Measurements from ENCODE around the gene TPD52L2.

The TPD52L2 gene

GRCh38 chr20:63864978-63865640 lies at the start of gene TPD52L2:
Gene TPD52L2 (plus strand): TSS chr20:63865270. CDS start chr20:63865366, 96 bp downstream.
- peak; percentile 94 for DNase-seq

- no peak for DNase-seq
Measured at GRCh38 chr20:63815615-63816253, 49.3 kb upstream of the TPD52L2 start.

DNA sequence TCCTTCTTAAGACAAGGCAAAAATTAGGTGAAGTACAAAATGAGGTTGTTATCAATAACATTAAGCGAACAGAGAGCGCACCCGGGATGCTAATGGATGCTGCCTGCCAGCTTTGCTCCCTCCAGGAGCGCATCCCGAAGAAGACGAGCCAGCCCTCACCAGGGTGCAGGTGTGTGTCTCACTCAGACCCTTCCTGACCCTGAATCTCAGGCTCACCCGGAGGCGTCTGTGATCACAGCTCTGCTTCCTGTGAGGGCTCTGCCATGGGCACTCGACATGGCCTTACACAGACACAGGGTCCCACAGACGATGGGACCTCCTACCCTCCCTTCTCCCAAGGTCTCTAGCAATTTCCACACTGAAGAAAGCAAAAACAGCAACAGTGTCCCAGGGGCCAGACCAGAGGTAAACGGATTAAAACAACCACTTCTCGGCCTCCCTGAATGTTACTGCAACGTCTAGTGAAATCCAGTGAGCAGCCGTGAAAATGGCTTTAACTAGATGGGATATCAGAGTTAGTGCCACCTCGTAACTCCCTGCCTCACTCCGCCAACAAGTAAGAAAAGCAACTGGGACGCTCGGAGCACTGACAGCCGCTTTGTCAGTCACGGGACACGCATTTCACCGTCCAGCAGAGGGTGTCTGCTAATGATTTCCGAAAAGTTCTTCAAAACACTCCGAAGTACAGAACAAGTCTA lies 45.7 kb upstream of the TPD52L2 start:
- DNase-seq, result no peak

DNA sequence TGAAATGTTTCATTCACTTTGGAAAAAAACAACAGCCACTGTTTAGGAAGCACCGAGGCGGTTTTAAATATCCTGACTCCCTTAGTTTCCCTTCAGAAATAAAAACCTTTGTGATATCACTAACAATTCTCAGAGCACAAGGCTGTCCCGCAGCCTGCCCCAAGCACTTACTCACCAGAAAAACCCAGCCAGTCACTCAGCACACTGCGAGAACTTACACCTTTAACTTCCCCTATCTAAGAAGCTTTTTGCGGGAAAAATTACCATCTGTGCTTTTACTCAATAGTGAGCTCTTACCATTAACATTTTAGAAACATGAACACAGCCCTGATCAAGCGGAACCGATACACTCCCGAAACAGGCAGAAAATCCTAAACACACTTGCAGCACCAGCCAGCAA lies 43.3 kb upstream of the TPD52L2 start:
- DNase-seq, result no peak

DNA sequence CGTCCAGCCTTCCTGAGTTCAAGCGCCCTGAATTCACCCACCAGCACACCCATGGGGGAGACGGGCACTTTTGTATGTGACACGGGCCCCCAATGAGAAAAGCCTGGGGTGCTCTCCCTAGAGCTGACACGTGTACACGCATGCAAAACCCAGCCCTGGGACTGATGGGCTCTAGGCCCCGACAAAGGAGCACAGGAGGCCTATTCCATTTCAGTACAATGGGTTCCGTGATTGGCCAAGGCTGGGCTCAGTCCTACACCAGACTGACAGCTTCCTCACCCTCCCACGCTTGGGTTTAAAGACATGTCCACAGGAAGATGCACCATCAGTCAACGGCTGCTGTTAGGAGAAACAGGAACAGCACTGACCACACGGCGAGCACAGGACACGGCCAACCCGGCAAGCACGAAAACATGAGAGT lies 42.8 kb upstream of the TPD52L2 start:
- DNase-seq, result no peak

GRCh38 chr20:63823691-63824311 lies 41.3 kb upstream of the TPD52L2 start:
- no peak for DNase-seq

- no peak for DNase-seq
Measured at GRCh38 chr20:63825331-63826118, 39.5 kb upstream of the TPD52L2 start.

GRCh38 chr20:63826753-63827152 lies 38.3 kb upstream of the TPD52L2 start:
- no peak for DNase-seq

- DNase-seq, result no peak
Measured at GRCh38 chr20:63828124-63828523, 36.9 kb upstream of the TPD52L2 start.

DNA sequence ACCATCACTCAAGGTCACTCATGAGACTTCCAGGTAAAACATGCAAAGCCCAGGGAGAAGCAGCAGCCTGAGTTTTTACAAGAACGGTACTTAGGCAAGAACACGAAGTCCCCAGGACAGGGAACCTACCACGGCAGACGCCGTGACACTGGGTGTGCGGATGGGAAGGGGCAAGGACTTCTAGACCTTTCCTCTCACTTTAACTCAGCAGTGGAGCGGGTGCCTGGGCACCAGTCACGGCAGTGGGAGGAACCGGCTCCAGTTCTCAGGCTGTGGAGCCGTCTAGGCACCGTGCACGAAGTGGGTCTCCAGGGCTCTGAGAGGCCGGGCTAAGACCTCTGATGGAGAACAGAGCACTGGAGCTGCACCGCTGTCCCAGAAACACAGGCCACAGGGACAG lies 36.5 kb upstream of the TPD52L2 start:
- no peak for DNase-seq

DNA sequence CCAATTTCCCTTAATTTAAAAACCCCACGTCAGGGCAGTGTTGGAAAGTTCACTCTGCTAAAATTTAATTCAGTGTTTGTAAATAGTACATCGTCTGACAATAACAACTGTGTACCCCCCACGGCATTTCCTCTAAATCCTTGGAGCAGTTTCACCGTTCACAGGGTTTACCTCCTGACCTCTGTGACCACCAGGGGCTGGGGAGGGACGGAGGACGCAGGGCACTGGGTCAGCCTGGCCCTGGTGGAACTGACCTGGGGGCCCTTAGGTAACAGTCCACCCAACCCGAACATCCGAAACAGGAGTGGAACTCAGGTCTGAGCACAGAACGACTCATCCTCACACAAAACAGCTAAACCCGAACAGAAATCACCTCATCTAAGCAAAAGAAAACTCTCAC lies 36.1 kb upstream of the TPD52L2 start:
- no peak for DNase-seq

- DNase-seq, result no peak
Measured at GRCh38 chr20:63829603-63829944, 35.5 kb upstream of the TPD52L2 start.

DNA sequence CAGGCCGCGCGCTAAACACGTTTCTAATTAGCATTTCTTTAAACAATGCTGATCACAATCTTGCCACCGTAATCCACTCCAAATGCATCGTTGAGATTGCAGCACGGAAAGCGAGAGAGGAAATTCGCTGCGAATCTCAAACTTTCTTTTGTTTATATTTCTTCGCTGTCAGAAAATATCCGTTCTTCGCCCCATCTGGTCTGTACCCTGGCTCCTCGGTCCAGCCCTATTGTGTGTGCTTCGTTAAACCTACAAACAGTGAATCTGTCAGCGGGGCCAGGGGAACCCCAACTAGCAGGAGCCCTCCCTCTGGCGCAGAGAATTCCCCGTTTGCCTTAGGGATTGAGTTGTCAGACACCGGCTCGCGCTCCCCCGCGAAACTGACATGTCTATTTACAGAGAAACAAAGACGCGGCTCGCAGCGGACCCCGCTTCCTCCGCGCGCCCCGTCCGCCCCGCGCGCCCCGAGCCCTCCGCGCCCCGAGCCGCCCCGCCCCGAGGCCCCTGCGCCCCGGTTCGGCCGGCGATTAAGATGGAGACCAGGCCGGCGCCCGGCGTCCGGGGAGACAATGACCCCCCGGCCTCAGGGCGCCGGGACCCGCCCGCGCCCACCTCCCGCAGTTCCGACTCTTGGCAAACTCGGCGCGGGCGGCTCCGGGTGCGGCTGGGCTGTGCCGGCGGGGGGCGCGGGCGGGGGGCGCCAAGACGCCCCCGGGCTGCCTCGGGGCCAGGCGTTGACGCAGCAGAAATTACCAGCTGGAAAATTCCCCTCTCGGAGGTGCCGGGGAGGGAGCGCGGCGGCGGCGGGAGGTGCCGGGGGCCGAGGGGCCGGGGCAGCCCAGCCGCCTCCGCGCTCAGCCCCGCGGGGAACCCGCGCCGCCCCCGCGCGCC lies 34.9 kb upstream of the TPD52L2 start:
- DNase-seq, result no peak

GRCh38 chr20:63830841-63831588 lies 34.1 kb upstream of the TPD52L2 start, which contains the start of gene ZBTB46:
Gene ZBTB46 (minus strand): TSS chr20:63831264. CDS start chr20:63790757, 40,507 bp downstream.
- DNase-seq, result no peak

- DNase-seq, result no peak
Measured at GRCh38 chr20:63831646-63831992, 33.5 kb upstream of the TPD52L2 start.

GRCh38 chr20:63831993-63832686 lies 32.9 kb upstream of the TPD52L2 start:
- DNase-seq, result no peak

DNA sequence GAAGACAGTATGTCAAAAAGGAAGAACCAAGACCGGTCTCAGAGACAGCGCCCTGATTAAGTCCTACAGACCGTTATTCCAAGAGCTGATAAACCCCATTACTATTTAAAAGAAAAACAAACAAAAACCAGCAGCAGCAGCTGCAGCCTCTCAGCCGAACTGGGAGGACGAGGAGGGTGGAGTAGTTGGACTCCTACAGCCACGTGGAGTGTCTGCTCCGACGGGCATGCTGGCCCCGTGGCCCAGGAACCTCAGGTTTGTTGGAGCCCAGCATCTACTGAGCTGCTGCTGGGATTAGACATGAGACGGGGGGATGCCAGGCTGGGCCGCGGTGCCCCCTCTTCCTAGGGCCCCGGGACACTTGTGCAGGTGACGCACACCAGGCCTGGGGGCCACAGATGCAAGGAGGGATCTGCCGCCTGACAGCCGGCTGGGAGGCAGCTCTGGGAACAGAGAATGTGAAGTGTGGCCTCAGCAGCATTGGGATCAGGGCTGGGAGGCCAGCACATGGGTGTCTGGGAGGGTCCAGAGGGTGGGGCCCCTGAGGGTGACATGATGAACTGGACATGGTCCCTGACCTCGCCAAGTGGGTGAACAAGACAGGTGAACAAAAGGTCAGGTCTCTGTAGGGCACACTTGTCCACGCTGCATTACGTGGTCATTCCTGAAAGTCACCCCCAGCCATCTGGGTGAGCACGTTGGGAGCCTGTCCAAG lies 31.1 kb upstream of the TPD52L2 start:
- DNase-seq, result no peak

- DNase-seq, result no peak
Measured at GRCh38 chr20:63834491-63834880, 30.6 kb upstream of the TPD52L2 start.

GRCh38 chr20:63835021-63835858 lies 29.8 kb upstream of the TPD52L2 start:
- DNase-seq, result peak; percentile 33

Data from NCI-H748 treated with DMSO at 0.1 percent for 48 hours (cell line).